CD14-positive monocyte (primary cell): ENCODE data around the gene C1orf226. TPM values are rescaled to one million over a fixed set of nuclear protein-coding genes. Genes with fewer than 3 reads are reported as not detected.

Experiments
- DNase-seq, 3 donors: peaks; one replicate each; pipeline ENCODE4 v3.0.0-alpha.2; 2011 to 2022
- H2AFZ ChIP-seq: 2 replicates; pipeline ENCODE4 v1.6.0; 2012; ENCODE audit warnings: mild to moderate bottlenecking, low read depth, low read length, inconsistent platforms; ENCODE audit not compliant: insufficient read depth, poor library complexity, severe bottlenecking
- H3K27ac ChIP-seq, 2 donors: 1 replicate in 1 of 2; 2 replicates in 1 of 2; pipeline ENCODE4 v1.5.1; 2012 to 2013; ENCODE audit warnings: low read length in 2 of 2, control low read depth in 1 of 2, inconsistent platforms in 1 of 2, low read depth in 1 of 2, mild to moderate bottlenecking in 1 of 2
- H3K27me3 ChIP-seq, 2 donors: one replicate each; pipeline versions ENCODE4 v1.6.0 to v1.6.1; 2011 to 2013; ENCODE audit warnings: low read length in 2 of 2; ENCODE audit not compliant: control insufficient read depth in 2 of 2, insufficient read depth in 2 of 2
- H3K36me3 ChIP-seq, 2 donors: replicated peaks in 1 of 2; 1 replicate in 1 of 2; 2 replicates in 1 of 2; pipeline versions ENCODE4 v1.5.1 to v1.6.1; 2012 to 2013; ENCODE audit warnings: low read length in 2 of 2, control low read depth in 1 of 2, inconsistent platforms in 1 of 2, mild to moderate bottlenecking in 1 of 2; ENCODE audit not compliant: insufficient read depth in 2 of 2, control insufficient read depth in 1 of 2
- H3K4me1 ChIP-seq, 2 donors: 1 replicate in 1 of 2; 2 replicates in 1 of 2; pipeline versions ENCODE4 v1.5.1 to v1.6.1; 2012 to 2013; ENCODE audit warnings: low read length in 2 of 2, control low read depth in 1 of 2, inconsistent platforms in 1 of 2, mild to moderate bottlenecking in 1 of 2, moderate library complexity in 1 of 2; ENCODE audit not compliant: insufficient read depth in 2 of 2, control insufficient read depth in 1 of 2
- H3K4me2 ChIP-seq: replicated peaks from 2 replicates; pipeline ENCODE3; 2012; ENCODE audit warnings: low read length, moderate library complexity, mild to moderate bottlenecking; ENCODE audit not compliant: poor library complexity, severe bottlenecking; ENCODE audit errors: extremely low read depth
- H3K4me3 ChIP-seq, 3 experiments: fragments of 200-600 bp in 1 of 3; sonication (generic) in 1 of 3; replicated peaks in 1 of 3; 1 replicate in 2 of 3; 2 replicates in 1 of 3; pipeline ENCODE4 v1.5.1; 2011 to 2013; ENCODE audit warnings: low read length in 3 of 3, mild to moderate bottlenecking in 3 of 3, control low read depth in 2 of 3, low read depth in 2 of 3, inconsistent platforms in 1 of 3, moderate library complexity in 1 of 3
- H3K79me2 ChIP-seq: 2 replicates; pipeline ENCODE4 v1.6.0; 2012; ENCODE audit warnings: mild to moderate bottlenecking, control low read depth, inconsistent platforms, low read length, moderate library complexity; ENCODE audit not compliant: insufficient read depth
- H3K9ac ChIP-seq: 2 replicates; pipeline ENCODE4 v1.6.0; 2017; ENCODE audit warnings: low read length, mild to moderate bottlenecking; ENCODE audit not compliant: insufficient read depth, poor library complexity, severe bottlenecking
- H3K9me3 ChIP-seq, 2 donors: replicated peaks in 1 of 2; 1 replicate in 1 of 2; 2 replicates in 1 of 2; pipeline versions ENCODE4 v1.5.1 to v1.6.1; 2012 to 2013; ENCODE audit warnings: low read length in 2 of 2, control low read depth in 1 of 2; ENCODE audit not compliant: control insufficient read depth in 1 of 2, insufficient read depth in 1 of 2
- H4K20me1 ChIP-seq: 2 replicates; pipeline ENCODE4 v1.6.0; 2012; ENCODE audit warnings: mild to moderate bottlenecking, low read length, control low read depth, moderate library complexity; ENCODE audit not compliant: insufficient read depth
- H3K27ac Mint-ChIP-seq, 7 donors: one replicate each; pipeline ENCODE4 v1.8.0; 2020; ENCODE audit warnings: mild to moderate bottlenecking in 7 of 7, mixed read lengths in 7 of 7, moderate library complexity in 6 of 7, inconsistent platforms in 2 of 7
- H3K27me3 Mint-ChIP-seq, 3 donors: one replicate each; pipeline ENCODE4 v1.8.0; 2021 to 2022; ENCODE audit warnings: low read depth in 3 of 3, mild to moderate bottlenecking in 3 of 3, mixed read lengths in 3 of 3, moderate library complexity in 3 of 3, inconsistent platforms in 1 of 3
- H3K36me3 Mint-ChIP-seq, 2 donors: one replicate each; pipeline ENCODE4 v1.8.0; 2020; ENCODE audit warnings: mixed read lengths in 2 of 2, inconsistent platforms in 1 of 2, mild to moderate bottlenecking in 1 of 2
- H3K4me1 Mint-ChIP-seq: one replicate; pipeline ENCODE4 v1.8.0; 2020; ENCODE audit warnings: mild to moderate bottlenecking, mixed read lengths
- H3K4me3 Mint-ChIP-seq, 2 donors: one replicate each; pipeline ENCODE4 v1.8.0; 2020; ENCODE audit warnings: mild to moderate bottlenecking in 2 of 2, mixed read lengths in 2 of 2, moderate library complexity in 1 of 2
- H3K9me3 Mint-ChIP-seq, 7 donors: one replicate each; pipeline ENCODE4 v1.8.0; 2020 to 2022; ENCODE audit warnings: mixed read lengths in 7 of 7, mild to moderate bottlenecking in 6 of 7, moderate library complexity in 6 of 7, inconsistent platforms in 2 of 7
- CTCF ChIP-seq: fragments of 200-600 bp; IDR thresholded peaks from one replicate; pipeline ENCODE4 v1.8.0; 2022; ENCODE audit warnings: antibody characterized with exemption, mild to moderate bottlenecking
- WGBS: methylation state at CpG from one replicate; pipeline ENCODE4 v1.1.5; 2013; ENCODE audit warnings: missing lambda C conversion rate; ENCODE audit not compliant: insufficient coverage; 5-methylcytosine and 5-hydroxymethylcytosine counted together
- intact Hi-C, 2 donors: fragments of 100-400 bp; cut with micrococcal nuclease; formaldehyde crosslinking; loops; one replicate each; pipeline versions ENCODE4 v1.15.0 to v1.15.1; 2023
- polyA plus RNA-seq, 3 donors: library from polyadenylated mRNA; depleted of rRNA in 1 of 3; unstranded in 2 of 3; stranded (reverse) in 1 of 3; fragments of 300-500 nt in 2 of 3; fragments of >200 nt in 1 of 3; fragmentation: Illumina TruSeq in 2 of 3; gene quantifications; 1 replicate in 2 of 3; 2 replicates in 1 of 3; pipeline ENCODE4 v1.2.3, GENCODE V29; 2012 to 2021

Gene C1orf226
- polyA plus RNA-seq, 3 donors, result 0.10 to 0.31 TPM; not detected in 1

DNA sequence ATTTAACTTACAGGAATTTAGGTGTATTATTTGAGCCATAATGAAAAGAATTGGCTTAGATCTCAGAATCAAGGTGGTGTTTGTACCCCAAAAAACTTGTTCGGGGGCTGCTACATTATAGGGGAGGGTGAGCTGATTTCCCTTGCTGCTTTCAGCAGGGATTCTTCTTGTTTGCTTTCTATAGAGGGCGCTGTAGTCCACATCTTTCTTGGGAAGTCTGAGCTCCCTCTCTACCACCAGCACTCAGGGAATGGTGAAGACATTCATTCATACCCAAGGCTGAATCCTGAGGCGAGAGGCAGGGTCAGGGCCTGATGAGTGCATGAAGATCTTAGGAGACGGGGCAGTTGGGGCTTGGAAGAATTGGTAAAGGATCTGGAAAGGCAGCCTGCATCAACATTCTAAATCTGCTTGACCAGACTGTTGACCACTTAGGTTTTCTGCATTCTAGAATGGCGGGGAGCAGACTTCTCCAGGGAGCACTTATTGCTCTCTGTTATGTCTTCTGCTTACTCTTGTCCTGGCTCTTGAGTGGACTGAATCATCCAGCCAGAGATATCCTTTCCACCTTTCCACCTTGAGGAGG is 23.8 kb upstream of the C1orf226 start:
- Mint-ChIP-seq H3K27me3 (peaks cover 0 to 3% (median 1%) of the 10 kb centered on the region in 3 donors), H3K4me1 (peaks cover 32% of the 10 kb centered on the region), H3K27ac (no peak overlapping the region), H3K9me3 (no peaks in the 10 kb centered on the region), H3K4me3 (no peak overlapping the region), H3K36me3 (peaks cover 0 to 9% of the 10 kb centered on the region in 2 donors)
- Histone ChIP-seq H4K20me1 (no peaks in the 10 kb centered on the region), H3K9ac (no peak overlapping the region), H3K79me2 (no peaks in the 10 kb centered on the region), H3K27me3 (no peaks in the 10 kb centered on the region), H3K4me1 (peaks cover 11 to 19% of the 10 kb centered on the region in 2 donors), H3K27ac (no peak overlapping the region), H3K4me2 (no peak overlapping the region), H3K9me3 (no peaks in the 10 kb centered on the region), H3K4me3 (no peak overlapping the region), H3K36me3 (no peaks in the 10 kb centered on the region), H2AFZ (no peak overlapping the region)
- DNase-seq, result peak in 2 of 3 donors; percentile 15 to 43
- peak; percentile 67 for TF ChIP-seq CTCF
- intact Hi-C loops, result no loop called here
- WGBS, result 100% methylated on average over 1 of the region's 5 CpGs

- no peak for TF ChIP-seq CTCF
- no peaks in the 10 kb centered on the region for H3K9me3 Mint-ChIP-seq
- Histone ChIP-seq H3K4me3 (no peak overlapping the region), H3K36me3 (no peaks in the 10 kb centered on the region), H3K9me3 (no peaks in the 10 kb centered on the region), H3K9ac (no peak overlapping the region), H3K79me2 (no peaks in the 10 kb centered on the region), H3K27ac (no peak overlapping the region), H3K4me1 (peaks cover under 1 to 8% of the 10 kb centered on the region in 2 donors), H3K4me2 (no peak overlapping the region), H4K20me1 (no peaks in the 10 kb centered on the region), H3K27me3 (no peaks in the 10 kb centered on the region), H2AFZ (peak overlapping the region; percentile 1)
- peaks cover 0 to 12% of the 10 kb centered on the region in 2 donors for H3K36me3 Mint-ChIP-seq
- H3K27ac Mint-ChIP-seq, result no peak overlapping the region
- no peak for DNase-seq
- peaks cover 20% of the 10 kb centered on the region for H3K4me1 Mint-ChIP-seq
- H3K4me3 Mint-ChIP-seq, result no peak overlapping the region
- intact Hi-C loops, result no loop called here
- H3K27me3 Mint-ChIP-seq, result peaks cover 0 to 2% (median 2%) of the 10 kb centered on the region in 3 donors
- no CpG with 5 or more reads among the region's 1 CpG for WGBS
These were observed 22.6 kb upstream of the C1orf226 start for GRCh38 chr1:162358928-162359327.
